Ishikawa (cell line): ENCODE results near the gene ATXN10.

Experiments used
- CEBPB ChIP-seq: IDR thresholded peaks from 2 replicates; pipeline ENCODE4 v1.6.1; 2012
- CREB1 ChIP-seq: IDR thresholded peaks from 2 replicates; pipeline ENCODE4 v1.6.1; 2012; ENCODE audit warnings: low read depth
- EGR1 ChIP-seq: IDR thresholded peaks from 2 replicates; pipeline ENCODE4 v1.6.1; 2012
- EP300 ChIP-seq: IDR thresholded peaks from 2 replicates; pipeline ENCODE4 v1.6.1; 2012; ENCODE audit warnings: borderline replicate concordance
- FOXM1 ChIP-seq: IDR thresholded peaks from 2 replicates; pipeline ENCODE4 v1.6.1; 2012; ENCODE audit warnings: low read depth, borderline replicate concordance
- NFIC ChIP-seq: IDR thresholded peaks from 2 replicates; pipeline ENCODE4 v1.6.1; 2012
- RAD21 ChIP-seq: IDR thresholded peaks from 2 replicates; pipeline ENCODE4 v1.6.1; 2012; ENCODE audit warnings: low read depth
- TAF1 ChIP-seq: IDR thresholded peaks from 2 replicates; pipeline ENCODE4 v1.6.1; 2012; ENCODE audit warnings: low read depth, mild to moderate bottlenecking
- TCF12 ChIP-seq: IDR thresholded peaks from 2 replicates; pipeline ENCODE4 v1.6.1; 2012; ENCODE audit warnings: low read depth
- TEAD4 ChIP-seq: IDR thresholded peaks from 2 replicates; pipeline ENCODE4 v1.6.1; 2012
- YY1 ChIP-seq: IDR thresholded peaks from 2 replicates; pipeline ENCODE4 v1.6.1; 2012; ENCODE audit warnings: low read depth
- ZBTB7A ChIP-seq: IDR thresholded peaks from 2 replicates; pipeline ENCODE4 v1.6.1; 2012; ENCODE audit warnings: low read depth
- TF ChIP-seq, protein P1 (sequence below): IDR thresholded peaks from 2 replicates; pipeline ENCODE4 v1.6.1; 2012; ENCODE audit warnings: low read depth, mild to moderate bottlenecking
- TF ChIP-seq, protein P2 (sequence below): IDR thresholded peaks from 2 replicates; pipeline ENCODE4 v1.6.1; 2012
- TF ChIP-seq, protein P3 (sequence below): IDR thresholded peaks from 2 replicates; pipeline ENCODE4 v1.6.1; 2012

Gene ATXN10

DNA sequence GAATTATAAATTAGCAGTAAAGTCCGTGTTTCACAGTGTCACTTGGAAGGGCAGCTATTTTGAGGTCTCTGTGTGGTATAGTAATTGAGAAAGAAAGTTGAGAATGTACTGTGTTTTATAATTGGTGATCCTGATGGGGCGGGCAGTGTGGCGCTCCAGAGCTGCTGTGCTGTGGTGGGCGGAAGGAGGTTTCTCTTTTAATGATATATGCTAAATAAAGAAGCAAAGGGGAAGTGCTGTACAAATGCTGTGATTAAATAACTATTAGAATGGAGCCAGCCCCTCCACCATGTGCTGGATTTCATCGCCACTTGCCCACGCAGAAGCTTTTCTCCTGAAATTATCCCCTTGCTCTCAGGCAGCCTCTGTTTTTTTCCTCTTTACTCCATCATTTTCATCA lies 24.6 kb downstream of the ATXN10 start:
- TF ChIP-seq CEBPB, result no peak
- no peak for TF ChIP-seq CREB1
- no peak for TF ChIP-seq NFIC
- TF ChIP-seq EP300, result no peak
- no peak for TF ChIP-seq TCF12
- TF ChIP-seq, protein P1, sequence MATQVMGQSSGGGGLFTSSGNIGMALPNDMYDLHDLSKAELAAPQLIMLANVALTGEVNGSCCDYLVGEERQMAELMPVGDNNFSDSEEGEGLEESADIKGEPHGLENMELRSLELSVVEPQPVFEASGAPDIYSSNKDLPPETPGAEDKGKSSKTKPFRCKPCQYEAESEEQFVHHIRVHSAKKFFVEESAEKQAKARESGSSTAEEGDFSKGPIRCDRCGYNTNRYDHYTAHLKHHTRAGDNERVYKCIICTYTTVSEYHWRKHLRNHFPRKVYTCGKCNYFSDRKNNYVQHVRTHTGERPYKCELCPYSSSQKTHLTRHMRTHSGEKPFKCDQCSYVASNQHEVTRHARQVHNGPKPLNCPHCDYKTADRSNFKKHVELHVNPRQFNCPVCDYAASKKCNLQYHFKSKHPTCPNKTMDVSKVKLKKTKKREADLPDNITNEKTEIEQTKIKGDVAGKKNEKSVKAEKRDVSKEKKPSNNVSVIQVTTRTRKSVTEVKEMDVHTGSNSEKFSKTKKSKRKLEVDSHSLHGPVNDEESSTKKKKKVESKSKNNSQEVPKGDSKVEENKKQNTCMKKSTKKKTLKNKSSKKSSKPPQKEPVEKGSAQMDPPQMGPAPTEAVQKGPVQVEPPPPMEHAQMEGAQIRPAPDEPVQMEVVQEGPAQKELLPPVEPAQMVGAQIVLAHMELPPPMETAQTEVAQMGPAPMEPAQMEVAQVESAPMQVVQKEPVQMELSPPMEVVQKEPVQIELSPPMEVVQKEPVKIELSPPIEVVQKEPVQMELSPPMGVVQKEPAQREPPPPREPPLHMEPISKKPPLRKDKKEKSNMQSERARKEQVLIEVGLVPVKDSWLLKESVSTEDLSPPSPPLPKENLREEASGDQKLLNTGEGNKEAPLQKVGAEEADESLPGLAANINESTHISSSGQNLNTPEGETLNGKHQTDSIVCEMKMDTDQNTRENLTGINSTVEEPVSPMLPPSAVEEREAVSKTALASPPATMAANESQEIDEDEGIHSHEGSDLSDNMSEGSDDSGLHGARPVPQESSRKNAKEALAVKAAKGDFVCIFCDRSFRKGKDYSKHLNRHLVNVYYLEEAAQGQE, result no peak
- TF ChIP-seq EGR1, result no peak
- no peak for TF ChIP-seq TAF1
- no peak for TF ChIP-seq FOXM1
- TF ChIP-seq, protein P2, sequence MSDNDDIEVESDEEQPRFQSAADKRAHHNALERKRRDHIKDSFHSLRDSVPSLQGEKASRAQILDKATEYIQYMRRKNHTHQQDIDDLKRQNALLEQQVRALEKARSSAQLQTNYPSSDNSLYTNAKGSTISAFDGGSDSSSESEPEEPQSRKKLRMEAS, result no peak
- TF ChIP-seq, protein P3, sequence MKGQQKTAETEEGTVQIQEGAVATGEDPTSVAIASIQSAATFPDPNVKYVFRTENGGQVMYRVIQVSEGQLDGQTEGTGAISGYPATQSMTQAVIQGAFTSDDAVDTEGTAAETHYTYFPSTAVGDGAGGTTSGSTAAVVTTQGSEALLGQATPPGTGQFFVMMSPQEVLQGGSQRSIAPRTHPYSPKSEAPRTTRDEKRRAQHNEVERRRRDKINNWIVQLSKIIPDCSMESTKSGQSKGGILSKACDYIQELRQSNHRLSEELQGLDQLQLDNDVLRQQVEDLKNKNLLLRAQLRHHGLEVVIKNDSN, result no peak
- TF ChIP-seq YY1, result no peak
- TF ChIP-seq ZBTB7A, result no peak
- no peak for TF ChIP-seq RAD21
- no peak for TF ChIP-seq TEAD4

DNA sequence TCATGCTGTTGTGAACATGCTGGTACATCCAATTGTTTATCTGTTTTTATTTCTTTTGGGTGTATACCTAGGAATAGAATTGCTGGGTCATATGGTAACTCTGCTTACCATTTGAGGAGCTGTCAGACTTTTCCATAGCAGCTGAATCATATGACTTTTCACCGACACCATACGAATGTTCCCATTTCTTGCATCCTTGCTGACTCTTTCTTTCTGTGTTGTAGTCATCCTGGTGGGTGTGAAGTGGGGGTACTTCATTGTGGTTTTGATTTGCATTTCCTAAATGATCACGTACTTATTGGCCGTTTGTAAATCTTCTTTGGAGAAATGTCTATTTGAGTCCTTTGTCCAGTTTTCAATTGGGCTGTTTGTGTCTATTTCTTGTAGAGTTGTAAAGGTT lies 26.5 kb downstream of the ATXN10 start:
- no peak for TF ChIP-seq CREB1

DNA sequence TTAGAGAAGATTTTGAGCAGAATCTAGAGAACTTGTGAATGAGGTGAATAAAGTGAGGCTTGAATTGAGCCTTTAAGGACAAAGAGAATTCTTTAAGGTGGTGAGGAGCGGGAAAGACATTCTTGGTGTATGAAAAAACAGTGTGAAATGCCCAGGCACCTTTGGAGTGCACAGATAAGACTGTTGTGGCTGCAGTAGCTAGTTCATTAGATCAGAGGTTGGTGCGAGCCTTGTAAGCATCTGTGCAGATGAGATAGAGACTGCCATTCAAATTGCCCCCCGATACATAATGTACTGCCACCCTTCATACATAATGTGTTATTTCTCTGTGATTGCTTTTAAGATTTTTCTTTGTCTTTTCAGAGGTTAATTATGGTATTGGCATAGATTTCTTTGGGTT lies 31.3 kb downstream of the ATXN10 start:
- TF ChIP-seq ZBTB7A, result no peak
- TF ChIP-seq YY1, result no peak
- TF ChIP-seq EGR1, result no peak
- TF ChIP-seq, protein P2, result no peak
- TF ChIP-seq, protein P1, result no peak
- no peak for TF ChIP-seq RAD21
- TF ChIP-seq TEAD4, result no peak
- TF ChIP-seq NFIC, result no peak
- TF ChIP-seq TCF12, result no peak
- TF ChIP-seq TAF1, result no peak
- TF ChIP-seq, protein P3, result no peak

DNA sequence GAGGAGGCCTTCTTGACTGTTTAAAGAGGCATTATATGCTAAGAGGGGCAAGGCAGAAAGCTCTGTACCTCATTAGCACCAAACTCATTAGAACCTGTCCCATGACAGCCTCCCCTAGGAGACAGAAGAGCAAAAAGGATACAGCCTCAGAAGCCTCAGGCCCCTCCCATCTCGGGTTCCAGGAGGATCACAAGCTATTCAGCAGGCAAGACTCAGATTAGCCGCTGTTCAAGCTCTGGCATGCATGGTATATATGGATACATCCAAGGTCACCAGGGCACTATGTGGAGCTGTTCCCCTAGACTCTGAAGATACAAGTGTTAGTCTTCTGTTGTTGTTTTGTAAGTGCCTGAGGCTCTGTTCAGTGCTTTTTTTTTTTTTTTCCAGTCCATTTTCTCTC lies 32.1 kb downstream of the ATXN10 start:
- no peak for TF ChIP-seq FOXM1

DNA sequence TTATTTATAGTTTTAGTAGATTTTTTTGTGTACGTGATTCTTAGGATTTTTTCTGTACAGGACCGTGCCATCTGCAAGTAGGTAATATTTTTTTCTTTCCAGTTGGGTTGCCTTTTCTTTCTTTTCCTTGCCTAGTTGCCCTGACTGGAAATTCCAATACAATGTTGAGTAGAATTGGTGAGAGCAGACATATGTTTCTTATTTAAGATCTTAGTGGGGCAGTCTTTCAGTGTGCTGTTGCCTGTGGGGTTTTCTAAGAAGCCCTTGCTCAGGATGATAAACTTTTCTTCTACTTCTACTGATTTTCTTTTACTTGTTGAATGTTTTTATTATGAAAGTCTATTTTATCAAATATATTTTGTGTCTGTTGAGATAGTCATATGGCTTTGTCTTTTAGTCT lies 33.0 kb downstream of the ATXN10 start:
- TF ChIP-seq, protein P3, result no peak
- no peak for TF ChIP-seq EP300
- TF ChIP-seq EGR1, result no peak
- TF ChIP-seq FOXM1, result no peak
- TF ChIP-seq ZBTB7A, result no peak
- TF ChIP-seq RAD21, result no peak
- no peak for TF ChIP-seq TAF1
- TF ChIP-seq, protein P1, result no peak
- no peak for TF ChIP-seq NFIC
- TF ChIP-seq CEBPB, result no peak
- no peak for TF ChIP-seq CREB1
- no peak for TF ChIP-seq YY1
